Muscle layer of duodenum (tissue), 2 donors: ENCODE measurements around the gene EXOC3L2.

Experiments used
- H3K27ac ChIP-seq: one replicate; pipeline ENCODE4 v1.7.0; 2013; ENCODE audit warnings: mild to moderate bottlenecking, low read length
- H3K27me3 ChIP-seq: one replicate; pipeline ENCODE4 v1.7.0; 2013; ENCODE audit warnings: low read depth, mild to moderate bottlenecking, control low read depth, low read length
- H3K36me3 ChIP-seq, 2 donors: one replicate each; pipeline ENCODE4 v1.7.0; 2013; ENCODE audit warnings: low read length in 2 of 2, control low read depth in 1 of 2, mild to moderate bottlenecking in 1 of 2; ENCODE audit not compliant: insufficient read depth in 2 of 2, control insufficient read depth in 1 of 2
- H3K4me1 ChIP-seq, 2 donors: one replicate each; pipeline ENCODE4 v1.7.0; 2013; ENCODE audit warnings: low read length in 2 of 2, mild to moderate bottlenecking in 2 of 2, control low read depth in 1 of 2, moderate library complexity in 1 of 2; ENCODE audit not compliant: insufficient read depth in 2 of 2, control insufficient read depth in 1 of 2
- H3K4me3 ChIP-seq, 2 donors: one replicate each; pipeline ENCODE4 v1.7.0; 2013; ENCODE audit warnings: low read length in 2 of 2, low read depth in 1 of 2, mild to moderate bottlenecking in 1 of 2
- H3K9me3 ChIP-seq, 2 donors: one replicate each; pipeline ENCODE4 v1.7.0; 2013; ENCODE audit warnings: low read length in 2 of 2, control low read depth in 1 of 2, mild to moderate bottlenecking in 1 of 2; ENCODE audit not compliant: control insufficient read depth in 1 of 2
- donor health status: healthy.

The EXOC3L2 gene

DNA sequence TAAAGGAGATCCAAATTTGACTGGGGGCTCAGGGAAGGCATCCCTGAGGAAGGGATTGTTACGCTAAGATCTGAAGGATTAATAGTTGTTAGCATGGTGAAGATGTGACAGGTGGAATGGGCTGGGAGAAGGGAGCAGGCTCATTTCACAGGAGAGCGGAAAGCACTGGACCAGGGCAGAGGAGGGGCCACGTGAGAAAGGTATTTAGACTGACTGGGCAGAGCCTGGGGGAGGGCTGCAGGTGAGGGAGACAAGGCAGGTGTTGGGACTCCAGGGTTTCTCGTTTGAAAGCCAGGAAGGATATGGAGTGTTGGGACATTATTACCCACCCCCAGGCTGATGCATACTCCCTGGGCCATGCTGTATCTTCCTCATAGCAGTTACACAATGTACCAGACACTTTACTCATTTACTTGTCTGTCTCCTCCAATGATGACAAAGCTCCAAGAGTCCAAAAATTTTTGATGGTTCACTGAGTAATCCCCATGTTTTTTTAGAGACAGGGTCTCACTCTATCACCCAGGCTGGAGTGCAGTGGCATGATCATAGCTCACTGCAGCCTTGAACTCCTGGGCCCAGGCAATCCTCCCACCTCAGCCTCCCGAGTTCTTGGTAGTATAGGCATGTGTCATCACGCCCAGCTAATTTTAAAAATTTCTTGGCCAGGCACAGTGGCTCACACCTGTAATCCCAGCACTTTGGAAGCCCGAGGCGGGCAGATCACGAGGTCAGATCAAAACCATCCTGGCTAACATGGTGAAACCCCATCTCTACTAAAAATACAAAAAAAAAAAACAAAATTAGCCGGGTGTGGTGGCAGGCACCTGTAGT lies 69.5 kb downstream of the EXOC3L2 start:
- no peaks in the 10 kb centered on the region for H3K9me3 ChIP-seq
- H3K4me3 ChIP-seq = no peak overlapping the region
- no peaks in the 10 kb centered on the region for H3K36me3 ChIP-seq
- no peak overlapping the region for H3K27ac ChIP-seq
- H3K4me1 ChIP-seq = peaks cover 0 to 19% of the 10 kb centered on the region in 2 donors
- H3K27me3 ChIP-seq = no peaks in the 10 kb centered on the region

DNA sequence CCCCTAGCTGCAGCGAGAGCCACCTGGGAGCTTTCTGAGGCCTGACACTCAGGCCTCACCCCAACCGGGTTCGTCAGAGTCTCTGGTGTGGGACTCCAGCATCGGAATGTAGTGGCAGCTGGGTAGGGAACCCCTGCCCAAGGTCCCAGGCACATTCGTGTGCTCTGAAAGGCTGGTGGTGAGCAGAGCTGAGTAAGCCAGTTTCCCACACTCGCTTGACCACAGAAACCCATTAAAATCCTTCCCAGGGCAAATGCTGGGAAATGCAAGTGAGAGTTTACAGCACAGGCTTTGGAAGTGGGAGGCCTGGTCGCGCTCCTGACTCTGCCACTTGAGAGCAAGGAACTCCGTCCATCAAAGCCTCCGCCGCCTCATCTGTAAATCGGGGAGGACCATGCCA lies 71.4 kb downstream of the EXOC3L2 start:
- H3K4me3 ChIP-seq = no peak overlapping the region
- H3K27ac ChIP-seq = no peak overlapping the region
- no peaks in the 10 kb centered on the region for H3K27me3 ChIP-seq
- H3K4me1 ChIP-seq = peaks cover 0 to 8% of the 10 kb centered on the region in 2 donors
- no peaks in the 10 kb centered on the region for H3K9me3 ChIP-seq
- no peaks in the 10 kb centered on the region for H3K36me3 ChIP-seq

DNA sequence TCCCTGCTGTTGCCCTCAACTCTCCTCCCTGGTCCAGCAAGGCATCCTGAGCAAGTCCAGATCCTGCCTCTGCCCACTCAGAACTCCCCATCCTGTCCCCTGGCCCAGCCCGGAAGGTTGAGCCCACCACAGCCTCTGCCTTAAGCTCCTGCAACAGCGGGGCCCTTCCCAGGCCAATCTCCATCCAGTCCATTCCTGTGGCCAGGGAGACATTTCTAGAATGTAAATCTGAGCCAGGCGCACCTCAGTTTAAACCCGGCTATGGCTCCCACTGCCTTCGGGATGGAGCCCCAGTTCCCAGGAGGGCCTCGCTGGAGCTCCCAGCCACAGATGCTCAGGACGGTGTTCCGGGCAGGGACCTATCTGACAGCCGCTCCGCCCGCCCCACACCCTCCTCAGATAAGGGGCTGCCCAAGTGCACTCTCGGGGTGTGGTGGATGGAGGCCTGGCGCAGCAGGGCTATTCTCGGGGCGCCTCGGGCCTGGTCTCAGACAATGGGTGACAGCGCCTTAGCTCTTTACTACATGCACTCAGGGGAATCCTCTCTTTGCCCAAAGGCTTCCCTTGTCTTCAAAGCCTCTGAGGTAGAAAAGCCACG lies 72.5 kb downstream of the EXOC3L2 start:
- Histone ChIP-seq H3K9me3 (no peaks in the 10 kb centered on the region), H3K4me3 (no peak overlapping the region), H3K36me3 (no peaks in the 10 kb centered on the region), H3K27me3 (no peaks in the 10 kb centered on the region), H3K27ac (no peak overlapping the region), H3K4me1 (peaks cover 0 to 8% of the 10 kb centered on the region in 2 donors)

DNA sequence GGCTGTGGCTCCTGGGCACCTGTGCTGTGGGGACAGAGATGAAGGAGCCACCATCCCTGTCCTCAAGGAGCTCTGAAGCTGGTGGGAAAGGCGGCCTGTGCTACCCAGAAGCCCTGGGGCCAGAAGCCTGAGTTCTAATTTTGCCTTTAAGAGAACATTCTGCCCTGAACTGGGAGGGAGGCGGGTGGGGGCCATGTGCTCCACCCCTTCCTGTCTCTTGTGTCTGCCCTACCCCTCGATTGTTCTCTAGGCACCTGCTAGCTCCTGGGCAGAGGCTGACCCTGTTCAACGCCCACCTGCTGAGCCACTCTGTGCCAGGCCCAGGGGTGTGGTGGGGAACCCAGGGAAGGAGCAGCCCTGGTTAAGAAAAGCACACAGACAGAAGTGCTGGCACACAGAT lies 73.0 kb downstream of the EXOC3L2 start:
- Histone ChIP-seq H3K4me1 (peaks cover 0 to 2% of the 10 kb centered on the region in 2 donors), H3K27ac (no peak overlapping the region), H3K4me3 (no peak overlapping the region), H3K27me3 (no peaks in the 10 kb centered on the region), H3K36me3 (no peaks in the 10 kb centered on the region), H3K9me3 (no peaks in the 10 kb centered on the region)

DNA sequence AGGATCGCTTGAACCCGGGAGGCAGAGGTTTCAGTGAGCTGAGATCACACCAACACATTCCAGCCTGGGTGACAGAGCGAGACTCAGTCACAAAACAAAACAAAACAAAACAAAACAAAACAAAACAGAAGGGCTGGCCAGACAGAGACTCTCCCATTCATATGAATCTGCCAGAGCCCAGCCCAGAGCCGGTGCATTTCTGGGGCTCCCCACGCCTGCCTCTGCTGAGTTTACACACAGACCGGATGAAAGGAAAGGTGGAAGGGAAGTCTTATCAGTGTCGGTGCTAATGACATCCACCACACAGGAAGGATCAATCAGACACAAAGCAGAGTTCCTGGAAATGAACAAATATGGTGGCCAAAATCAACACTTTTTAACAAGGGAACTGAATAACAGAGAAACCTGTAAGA lies 74.0 kb downstream of the EXOC3L2 start:
- H3K36me3 ChIP-seq = no peaks in the 10 kb centered on the region
- H3K27me3 ChIP-seq = no peaks in the 10 kb centered on the region
- no peaks in the 10 kb centered on the region for H3K4me1 ChIP-seq
- H3K27ac ChIP-seq = no peak overlapping the region
- H3K4me3 ChIP-seq = no peak overlapping the region
- H3K9me3 ChIP-seq = no peaks in the 10 kb centered on the region

DNA sequence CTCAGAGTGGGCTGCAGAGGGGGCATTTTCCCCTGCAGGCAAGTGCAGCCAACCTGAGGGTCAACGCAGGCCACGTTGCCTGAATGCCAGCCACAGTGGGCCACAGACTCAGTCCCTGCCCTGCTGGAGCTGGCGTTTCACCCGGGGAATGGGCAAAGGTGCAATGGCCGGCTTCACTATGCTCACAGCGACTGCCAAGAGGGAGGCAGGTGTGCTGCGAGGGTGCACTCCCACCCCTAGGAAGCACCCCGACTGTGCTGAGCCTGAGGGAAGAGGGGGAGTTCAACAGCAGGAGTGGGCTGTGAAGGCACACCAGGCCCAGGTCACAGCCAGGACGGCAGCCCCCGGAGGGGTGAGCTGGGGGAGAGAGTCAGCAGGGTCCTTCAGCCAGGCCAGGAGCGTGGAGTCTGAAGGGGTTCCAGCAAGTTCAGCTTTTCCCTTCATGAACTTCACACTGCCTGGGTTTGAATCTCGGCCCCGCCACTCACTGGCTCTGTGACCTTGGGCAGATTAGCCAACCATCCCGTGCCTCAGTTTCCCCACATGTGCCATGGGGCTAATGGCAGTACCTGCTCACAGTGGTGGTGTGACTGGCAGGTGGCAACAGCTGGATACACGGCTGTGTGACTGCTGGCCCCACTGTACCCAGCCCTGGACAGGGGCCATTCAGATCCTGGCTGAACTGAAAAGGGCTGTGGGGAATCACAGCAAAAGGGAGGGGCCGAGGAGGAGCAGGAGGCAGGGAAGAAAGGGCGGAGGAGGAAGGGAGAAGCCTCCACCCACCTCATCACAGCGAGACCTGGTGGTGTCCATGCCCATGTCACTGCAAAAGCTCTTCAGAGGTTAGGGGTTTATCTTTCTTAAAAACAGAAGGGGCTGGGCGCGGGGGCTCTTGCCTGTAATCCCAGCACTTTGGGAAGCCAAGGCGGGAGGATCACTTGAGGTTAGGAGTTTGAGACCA lies 74.8 kb downstream of the EXOC3L2 start:
- Histone ChIP-seq H3K27ac (no peak overlapping the region), H3K27me3 (no peaks in the 10 kb centered on the region), H3K36me3 (no peaks in the 10 kb centered on the region), H3K9me3 (no peaks in the 10 kb centered on the region), H3K4me3 (no peak overlapping the region), H3K4me1 (no peaks in the 10 kb centered on the region)

DNA sequence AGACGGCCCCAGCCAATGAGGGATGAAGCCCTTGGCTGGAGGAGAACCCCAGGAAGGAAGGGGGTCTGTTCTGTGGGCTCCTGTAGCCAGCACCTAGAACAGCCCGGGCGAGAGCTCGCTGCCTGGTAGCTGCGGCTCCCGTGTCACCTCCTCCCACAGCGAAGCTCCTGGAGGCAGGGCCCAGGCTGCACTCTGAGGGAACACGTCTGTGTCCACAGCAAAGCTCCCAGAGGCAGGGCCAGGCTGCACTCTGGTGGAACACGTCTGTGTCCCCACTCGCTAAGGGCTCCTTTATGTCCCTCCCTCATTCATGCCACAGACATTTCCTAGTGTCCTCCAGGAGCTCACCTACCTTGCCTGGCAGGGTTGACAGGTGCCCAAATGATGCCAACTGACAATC lies 75.6 kb downstream of the EXOC3L2 start:
- no peaks in the 10 kb centered on the region for H3K9me3 ChIP-seq
- H3K27ac ChIP-seq = no peak overlapping the region
- no peak overlapping the region for H3K4me3 ChIP-seq
- no peaks in the 10 kb centered on the region for H3K27me3 ChIP-seq
- no peaks in the 10 kb centered on the region for H3K36me3 ChIP-seq
- peaks cover 0 to under 1% of the 10 kb centered on the region in 2 donors for H3K4me1 ChIP-seq

DNA sequence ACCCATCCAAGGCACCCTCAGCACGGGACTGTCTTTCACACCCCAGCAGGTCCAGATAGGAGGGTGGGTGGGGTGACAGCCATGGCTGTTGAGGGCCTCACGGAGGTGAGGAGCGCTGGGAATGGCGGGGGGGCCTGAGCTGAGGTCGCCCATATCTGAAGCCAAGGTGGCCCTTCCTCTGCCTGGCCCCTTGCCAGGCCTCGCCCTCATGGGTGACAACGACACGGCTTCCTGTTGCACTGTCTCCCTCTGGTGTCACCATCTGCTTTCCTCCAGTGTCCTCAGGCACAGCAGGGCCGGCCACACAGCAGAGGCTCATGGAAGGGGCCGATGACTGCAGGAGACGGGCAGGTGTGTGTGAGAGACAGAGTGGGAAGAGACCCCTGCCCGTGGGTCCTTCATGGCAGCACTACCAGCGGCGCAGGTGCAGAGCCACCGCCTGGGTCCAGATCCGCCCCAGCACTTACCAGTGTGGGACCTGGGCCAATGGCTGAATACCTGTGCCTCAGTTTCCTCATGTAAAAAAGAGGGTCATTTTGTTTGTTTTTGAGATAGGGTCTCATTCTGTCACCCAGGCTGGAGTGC lies 76.3 kb downstream of the EXOC3L2 start:
- Histone ChIP-seq H3K27me3 (no peaks in the 10 kb centered on the region), H3K4me1 (peaks cover 0 to 4% of the 10 kb centered on the region in 2 donors), H3K9me3 (no peaks in the 10 kb centered on the region), H3K4me3 (no peak overlapping the region), H3K27ac (no peak overlapping the region), H3K36me3 (no peaks in the 10 kb centered on the region)

DNA sequence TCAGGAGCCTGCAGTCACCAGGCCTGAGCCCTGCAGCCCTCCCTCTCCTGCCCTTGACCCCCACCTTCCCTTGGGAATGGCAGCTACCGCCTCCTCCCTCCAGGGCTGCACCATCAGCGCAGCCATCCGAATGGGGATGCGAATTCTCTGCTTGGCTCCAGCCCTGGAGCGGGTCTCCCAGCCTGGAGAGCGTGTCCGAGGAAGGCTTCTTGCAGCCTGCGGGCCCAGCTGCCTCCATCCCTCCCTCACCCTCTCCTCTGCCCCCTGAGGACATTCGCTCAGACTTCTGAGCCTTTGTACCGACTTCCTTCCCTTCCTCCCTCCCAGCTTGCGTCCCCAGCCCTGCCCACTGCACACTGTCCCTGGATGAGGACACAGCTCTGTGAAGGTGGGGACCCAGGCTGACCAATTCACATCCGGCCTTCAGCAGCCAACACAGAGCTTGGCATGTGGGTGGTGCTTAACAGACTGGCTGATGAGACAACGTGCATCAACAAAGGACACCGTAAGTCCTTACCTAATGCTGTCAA lies 78.4 kb downstream of the EXOC3L2 start:
- Histone ChIP-seq H3K4me1 (peaks cover 0 to 4% of the 10 kb centered on the region in 2 donors), H3K27ac (no peak overlapping the region), H3K36me3 (no peaks in the 10 kb centered on the region), H3K27me3 (no peaks in the 10 kb centered on the region), H3K4me3 (no peak overlapping the region), H3K9me3 (no peaks in the 10 kb centered on the region)

DNA sequence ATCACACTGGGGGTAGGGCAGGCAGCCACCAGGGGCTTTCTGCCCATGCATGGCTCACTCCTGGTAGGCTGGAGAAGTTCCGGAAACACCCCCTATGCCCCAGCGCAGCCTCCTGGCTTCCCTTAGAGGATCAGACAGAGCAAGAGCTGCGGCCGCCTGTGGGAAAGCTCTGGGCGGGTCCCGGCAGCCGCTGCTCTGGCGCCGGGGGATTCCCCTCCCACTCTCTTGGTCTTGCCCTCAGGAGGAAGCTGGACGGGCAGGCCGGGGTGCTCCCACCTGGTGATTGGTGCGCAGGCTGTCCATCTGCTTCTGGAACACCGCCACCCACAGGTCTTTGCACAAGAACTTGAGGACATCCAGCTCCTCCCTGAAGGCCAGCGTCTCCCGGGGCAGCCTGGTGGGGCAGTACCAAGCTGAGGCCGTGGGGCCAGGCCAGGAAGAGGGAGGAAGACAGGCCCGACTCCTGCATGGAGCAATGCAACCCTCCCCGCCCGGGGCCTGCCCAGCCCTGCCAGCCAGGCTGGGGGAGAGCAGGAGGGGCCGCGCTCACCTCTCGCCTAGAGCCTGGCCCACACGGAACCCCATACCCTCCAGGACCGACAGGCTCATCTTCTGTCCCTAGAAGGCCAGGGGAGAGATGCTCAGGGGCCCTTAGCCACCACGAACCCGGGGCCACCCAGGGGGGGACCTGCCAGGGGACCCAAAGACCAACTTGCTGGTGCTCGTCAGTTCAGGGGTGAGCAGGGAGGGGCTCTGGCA lies 80.5 kb downstream of the EXOC3L2 start:
- Histone ChIP-seq H3K36me3 (no peaks in the 10 kb centered on the region), H3K27me3 (no peaks in the 10 kb centered on the region), H3K4me1 (peaks cover 0 to 4% of the 10 kb centered on the region in 2 donors), H3K4me3 (no peak overlapping the region), H3K9me3 (no peaks in the 10 kb centered on the region), H3K27ac (no peak overlapping the region)
